ENCODE results near the gene SLC44A5. TPM values are rescaled to one million over a fixed set of nuclear protein-coding genes. Genes with fewer than 3 reads are reported as not detected.
"Not testable (repeated sequence)": the region's sequence is repeated elsewhere in the genome, so short reads cannot be mapped to it uniquely, and the experiment has no call there.

Gene SLC44A5
- 3.9 to 4.3 TPM (median 4.1 TPM) in 3 replicates for total RNA-seq

- H3K4me3 Mint-ChIP-seq: no peak within 1 kb of the TSS
- no peak for TF ChIP-seq CTCF (IDR thresholded peaks at IDR 0.05; ENCODE audit: unreplicated experiment)
- no peaks in the 10 kb centered on the region for H3K36me3 Mint-ChIP-seq
- H3K9me3 Mint-ChIP-seq: no peaks in the 10 kb centered on the region
- H3K4me1 Mint-ChIP-seq: peaks cover 10% of the 10 kb centered on the region
- H3K27me3 Mint-ChIP-seq (ENCODE audit: low read depth): peaks cover 77% of the 10 kb centered on the region
- no peak for DNase-seq (ENCODE audit: low spot score in 2 of 2, unreplicated experiment in 2 of 2)
- no peak within 1 kb of the TSS for H3K27ac Mint-ChIP-seq
Measured at GRCh38 chr1:75611014-75611413, at the start of gene SLC44A5. Gene SLC44A5, minus strand, starts transcription at chr1:75611114. Its CDS starts 69,667 bp downstream, at chr1:75541447.

DNA sequence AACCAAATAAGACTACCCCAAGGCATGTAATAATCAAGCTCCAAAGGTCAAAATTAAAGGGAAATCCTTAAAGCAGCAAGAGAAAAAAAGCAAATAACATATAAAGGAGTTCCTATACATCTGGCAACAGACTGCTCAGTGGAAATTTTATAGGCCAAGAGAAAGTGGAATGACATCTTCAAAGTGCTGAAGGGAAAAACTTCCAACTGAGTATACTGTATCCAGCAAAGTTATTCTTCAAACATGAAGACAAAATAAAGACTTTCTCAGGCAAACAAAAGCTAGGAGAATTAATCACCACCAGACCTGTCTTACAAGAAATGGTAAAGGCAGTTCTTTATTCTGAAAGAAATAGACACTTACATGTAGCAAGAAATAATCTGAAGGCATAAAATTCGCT, 45.0 kb upstream of the SLC44A5 start:
- no peaks in the 10 kb centered on the region for H3K4me1 Mint-ChIP-seq
- H3K27ac Mint-ChIP-seq: no peak overlapping the region
- H3K36me3 Mint-ChIP-seq: no peaks in the 10 kb centered on the region
- no peak for DNase-seq (ENCODE audit: low spot score in 2 of 2, unreplicated experiment in 2 of 2)
- peaks cover 24% of the 10 kb centered on the region for H3K9me3 Mint-ChIP-seq
- H3K4me3 Mint-ChIP-seq: no peak overlapping the region
- no peak for TF ChIP-seq CTCF (IDR thresholded peaks at IDR 0.05; ENCODE audit: unreplicated experiment)
- H3K27me3 Mint-ChIP-seq (ENCODE audit: low read depth): peaks cover 1% of the 10 kb centered on the region

- H3K4me1 Mint-ChIP-seq: peaks cover 24% of the 10 kb centered on the region
- H3K27ac Mint-ChIP-seq; DNase-seq (ENCODE audit: low spot score in 2 of 2, unreplicated experiment in 2 of 2); H3K27me3 Mint-ChIP-seq (ENCODE audit: low read depth); H3K36me3 Mint-ChIP-seq; H3K4me3 Mint-ChIP-seq: not testable (repeated sequence)
- peaks cover 17% of the 10 kb centered on the region for H3K9me3 Mint-ChIP-seq
Measured at GRCh38 chr1:75647183-75647582, 36.3 kb upstream of the SLC44A5 start.

GRCh38 chr1:75645153-75645552, 34.2 kb upstream of the SLC44A5 start:
- DNase-seq (ENCODE audit: low spot score in 2 of 2, unreplicated experiment in 2 of 2); H3K36me3 Mint-ChIP-seq; H3K4me3 Mint-ChIP-seq; H3K27me3 Mint-ChIP-seq (ENCODE audit: low read depth); H3K27ac Mint-ChIP-seq: not testable (repeated sequence)
- Mint-ChIP-seq H3K9me3 (peaks cover 17% of the 10 kb centered on the region), H3K4me1 (peaks cover 31% of the 10 kb centered on the region)

DNA sequence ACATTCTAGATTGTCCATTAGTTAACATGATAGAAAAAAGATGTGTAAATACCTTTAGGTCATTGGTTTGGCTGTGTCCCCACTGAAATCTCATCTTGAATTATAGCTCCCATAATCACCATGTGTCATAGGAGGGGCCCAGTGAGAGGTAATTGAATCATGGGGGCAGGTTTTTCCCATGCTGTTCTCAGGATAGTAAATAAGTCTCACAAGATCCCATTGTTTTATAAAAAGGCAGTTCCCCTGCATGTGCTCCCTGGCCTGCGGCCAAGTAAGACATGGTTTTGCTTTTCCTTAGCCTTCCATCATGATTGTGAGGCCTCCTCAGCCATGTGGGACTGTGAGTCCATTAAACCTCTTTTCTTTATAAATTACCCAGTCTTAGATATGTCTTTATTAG, 32.5 kb upstream of the SLC44A5 start:
- H3K27ac Mint-ChIP-seq: peak overlapping the region; percentile 75
- no peaks in the 10 kb centered on the region for H3K36me3 Mint-ChIP-seq
- H3K9me3 Mint-ChIP-seq: peaks cover 20% of the 10 kb centered on the region
- peaks cover 38% of the 10 kb centered on the region for H3K4me1 Mint-ChIP-seq
- H3K27me3 Mint-ChIP-seq (ENCODE audit: low read depth): no peaks in the 10 kb centered on the region
- H3K4me3 Mint-ChIP-seq: no peak overlapping the region
- TF ChIP-seq CTCF (IDR thresholded peaks at IDR 0.05; ENCODE audit: unreplicated experiment): no peak
- peak; percentile 53 to 76 for DNase-seq (ENCODE audit: low spot score in 2 of 2, unreplicated experiment in 2 of 2)

- Mint-ChIP-seq H3K9me3 (peaks cover 6% of the 10 kb centered on the region), H3K36me3 (no peaks in the 10 kb centered on the region), H3K27ac (no peak overlapping the region), H3K4me3 (no peak overlapping the region), H3K4me1 (peaks cover 38% of the 10 kb centered on the region), H3K27me3 (ENCODE audit: low read depth) (no peaks in the 10 kb centered on the region)
- TF ChIP-seq CTCF (IDR thresholded peaks at IDR 0.05; ENCODE audit: unreplicated experiment): no peak
- no peak for DNase-seq (ENCODE audit: low spot score in 2 of 2, unreplicated experiment in 2 of 2)
Measured at GRCh38 chr1:75641325-75641724, 30.4 kb upstream of the SLC44A5 start.

DNA sequence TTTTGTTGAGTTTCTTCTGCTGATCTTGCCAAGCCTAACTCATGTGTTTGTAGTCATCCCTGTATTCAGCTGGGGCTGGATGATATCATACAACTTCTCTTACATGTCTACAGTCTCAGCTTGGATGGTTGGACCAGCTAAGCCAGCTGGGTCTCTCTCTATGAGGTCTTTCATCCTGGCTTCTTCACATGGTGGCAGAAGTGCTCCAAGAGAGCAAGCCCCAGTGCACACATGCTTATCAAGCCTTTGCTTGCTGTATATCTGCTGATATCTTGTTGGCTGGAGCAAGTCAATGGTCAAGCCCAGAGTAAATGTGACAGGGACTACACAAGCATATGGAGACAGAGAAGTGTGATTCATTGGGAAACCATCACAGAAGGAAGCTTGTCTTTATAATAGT, 29.2 kb upstream of the SLC44A5 start:
- Mint-ChIP-seq H3K27me3 (ENCODE audit: low read depth) (no peaks in the 10 kb centered on the region), H3K4me1 (peaks cover 38% of the 10 kb centered on the region), H3K9me3 (peaks cover 3% of the 10 kb centered on the region), H3K4me3 (no peak overlapping the region), H3K36me3 (no peaks in the 10 kb centered on the region), H3K27ac (no peak overlapping the region)
- DNase-seq (ENCODE audit: low spot score in 2 of 2, unreplicated experiment in 2 of 2): no peak
- TF ChIP-seq CTCF (IDR thresholded peaks at IDR 0.05; ENCODE audit: unreplicated experiment): no peak
